GM19455 (cell line): ENCODE results near the gene CCDC170.
"Not testable (repeated sequence)": the region's sequence is repeated elsewhere in the genome, so short reads cannot be mapped to it uniquely, and the experiment has no call there.

Experiments used
- ATAC-seq: cut with Tn5 transposase; IDR thresholded peaks from one replicate; pipeline ENCODE4 v1.9.1; 2021; ENCODE audit not compliant: unreplicated experiment

The CCDC170 gene, protein sequence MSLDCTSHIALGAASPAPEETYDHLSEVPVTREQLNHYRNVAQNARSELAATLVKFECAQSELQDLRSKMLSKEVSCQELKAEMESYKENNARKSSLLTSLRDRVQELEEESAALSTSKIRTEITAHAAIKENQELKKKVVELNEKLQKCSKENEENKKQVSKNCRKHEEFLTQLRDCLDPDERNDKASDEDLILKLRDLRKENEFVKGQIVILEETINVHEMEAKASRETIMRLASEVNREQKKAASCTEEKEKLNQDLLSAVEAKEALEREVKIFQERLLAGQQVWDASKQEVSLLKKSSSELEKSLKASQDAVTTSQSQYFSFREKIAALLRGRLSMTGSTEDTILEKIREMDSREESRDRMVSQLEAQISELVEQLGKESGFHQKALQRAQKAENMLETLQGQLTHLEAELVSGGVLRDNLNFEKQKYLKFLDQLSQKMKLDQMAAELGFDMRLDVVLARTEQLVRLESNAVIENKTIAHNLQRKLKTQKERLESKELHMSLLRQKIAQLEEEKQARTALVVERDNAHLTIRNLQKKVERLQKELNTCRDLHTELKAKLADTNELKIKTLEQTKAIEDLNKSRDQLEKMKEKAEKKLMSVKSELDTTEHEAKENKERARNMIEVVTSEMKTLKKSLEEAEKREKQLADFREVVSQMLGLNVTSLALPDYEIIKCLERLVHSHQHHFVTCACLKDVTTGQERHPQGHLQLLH

DNA sequence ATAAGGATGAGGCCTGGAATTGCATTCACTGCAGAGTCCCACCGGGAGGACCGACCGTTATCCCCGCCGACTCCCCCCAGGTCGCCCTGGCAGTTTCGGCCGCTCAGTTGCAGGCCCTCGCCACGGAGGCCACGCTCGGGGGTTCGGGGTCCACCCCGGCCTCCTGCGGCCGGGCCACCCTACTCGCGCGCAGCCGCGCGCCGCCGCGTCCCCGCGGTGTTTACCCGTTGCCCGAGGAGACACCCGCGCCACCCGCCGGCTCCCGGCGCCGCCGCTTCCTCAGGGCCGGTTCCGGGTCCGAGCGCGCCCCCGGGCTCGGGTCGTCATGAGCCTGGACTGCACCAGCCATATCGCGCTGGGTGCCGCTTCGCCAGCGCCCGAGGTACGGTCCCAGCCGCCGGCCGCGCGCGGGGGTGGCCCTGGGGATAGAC, at the start of gene CCDC170:
Gene CCDC170, plus strand, starts transcription at position 214 of the 431 bp plus-strand sequence. Its CDS starts 112 bp downstream, at position 326.
- no peak for ATAC-seq

DNA sequence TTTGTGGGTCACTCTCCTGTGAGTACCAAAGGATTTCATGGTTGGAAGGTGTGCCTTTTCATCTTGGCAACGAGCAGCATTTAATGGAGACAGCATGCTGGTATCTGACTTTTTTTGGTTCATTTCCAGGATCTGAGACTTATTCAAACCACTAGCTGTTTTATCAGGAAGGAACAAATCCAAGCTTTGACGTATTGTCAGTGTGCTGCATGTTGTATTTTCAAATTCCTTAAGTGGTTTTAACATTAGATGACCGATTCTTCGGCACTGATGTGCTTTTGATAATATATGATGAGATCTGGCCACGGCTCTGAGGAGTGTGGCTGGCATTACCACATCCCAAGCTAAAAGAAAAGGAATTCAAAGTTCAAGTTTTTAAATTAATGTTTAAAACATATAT, 48.3 kb upstream of the CCDC170 start:
- ATAC-seq, result no peak

DNA sequence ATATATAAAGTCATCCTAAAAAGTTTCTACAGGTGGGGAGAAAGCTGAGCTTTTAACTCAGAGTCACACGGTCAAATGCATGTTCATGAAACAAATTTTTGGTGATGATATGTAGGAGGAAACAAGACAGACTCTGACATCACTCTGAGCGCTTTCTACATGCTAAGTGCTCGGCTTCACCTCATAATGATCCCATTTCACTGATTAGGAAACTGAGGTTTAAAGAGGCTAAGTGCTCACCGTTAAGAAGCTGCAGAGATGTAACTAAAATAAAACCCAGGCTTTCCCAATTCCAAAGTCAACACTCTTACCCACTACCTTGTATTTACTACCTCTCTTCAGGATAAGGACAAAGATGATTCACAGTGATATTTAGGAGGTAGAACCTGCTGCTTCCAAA, 46.6 kb upstream of the CCDC170 start:
- ATAC-seq, result no peak

DNA sequence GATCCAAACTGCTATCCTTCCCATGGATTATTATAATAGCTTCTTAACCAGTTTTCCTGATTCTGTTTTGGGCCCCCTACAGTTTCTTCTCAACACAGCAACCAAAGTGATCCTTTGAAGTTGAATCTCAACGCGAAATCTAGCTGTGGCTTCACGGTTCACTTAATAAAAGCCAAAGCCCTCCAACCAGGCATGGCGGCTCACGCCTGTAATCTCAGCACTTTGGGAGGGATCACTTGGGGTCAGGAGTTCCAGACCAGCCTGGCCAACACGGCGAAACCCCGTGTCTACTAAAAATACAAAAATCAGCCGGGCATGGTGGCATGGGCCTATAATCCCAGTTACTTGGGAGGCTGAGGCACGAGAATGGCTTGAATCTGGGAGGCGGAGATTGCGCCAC, 45.2 kb upstream of the CCDC170 start:
- ATAC-seq, result no peak

DNA sequence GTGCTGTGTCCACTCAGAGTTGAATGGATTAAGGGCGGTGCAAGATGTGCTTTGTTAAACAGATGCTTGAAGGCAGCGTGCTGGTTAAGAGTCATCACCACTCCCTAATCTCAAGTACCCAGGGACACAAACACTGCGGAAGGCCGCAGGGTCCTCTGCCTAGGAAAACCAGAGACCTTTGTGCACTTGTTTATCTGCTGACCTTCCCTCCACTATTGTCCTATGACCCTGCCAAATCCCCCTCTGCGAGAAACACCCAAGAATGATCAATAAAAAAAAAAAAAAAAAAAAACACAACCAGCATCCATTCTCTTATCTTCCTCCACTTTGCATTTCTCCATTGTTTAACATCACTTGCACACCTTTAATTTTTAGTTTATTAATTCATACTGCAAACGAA, 42.9 kb upstream of the CCDC170 start:
- ATAC-seq, result not testable (repeated sequence)

DNA sequence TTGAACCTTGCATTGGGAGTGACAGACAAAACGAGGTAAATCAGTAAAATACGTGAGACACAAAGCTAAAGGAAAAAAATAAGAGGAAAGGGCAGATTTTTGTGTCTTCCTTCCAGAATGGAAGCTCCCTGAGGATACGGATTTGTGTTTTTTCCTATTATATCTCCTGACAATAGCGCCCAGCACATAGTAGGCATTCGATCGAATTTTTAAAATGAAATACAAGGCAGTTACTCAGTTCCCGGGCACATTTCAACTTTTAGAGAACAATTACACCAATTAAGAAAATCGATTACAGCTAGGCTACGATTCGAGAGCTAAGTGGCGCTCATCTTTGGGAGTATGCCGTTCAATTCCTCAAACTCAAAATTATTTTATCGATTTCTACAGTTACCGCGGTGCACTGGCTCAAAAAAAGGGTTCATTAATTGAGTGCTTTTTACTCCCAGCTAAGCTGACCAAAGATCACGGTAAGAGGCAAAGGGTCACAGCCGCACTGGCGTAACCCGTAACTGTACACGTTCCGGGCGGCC, 42.3 kb upstream of the CCDC170 start:
- ATAC-seq, result peak; percentile 42

DNA sequence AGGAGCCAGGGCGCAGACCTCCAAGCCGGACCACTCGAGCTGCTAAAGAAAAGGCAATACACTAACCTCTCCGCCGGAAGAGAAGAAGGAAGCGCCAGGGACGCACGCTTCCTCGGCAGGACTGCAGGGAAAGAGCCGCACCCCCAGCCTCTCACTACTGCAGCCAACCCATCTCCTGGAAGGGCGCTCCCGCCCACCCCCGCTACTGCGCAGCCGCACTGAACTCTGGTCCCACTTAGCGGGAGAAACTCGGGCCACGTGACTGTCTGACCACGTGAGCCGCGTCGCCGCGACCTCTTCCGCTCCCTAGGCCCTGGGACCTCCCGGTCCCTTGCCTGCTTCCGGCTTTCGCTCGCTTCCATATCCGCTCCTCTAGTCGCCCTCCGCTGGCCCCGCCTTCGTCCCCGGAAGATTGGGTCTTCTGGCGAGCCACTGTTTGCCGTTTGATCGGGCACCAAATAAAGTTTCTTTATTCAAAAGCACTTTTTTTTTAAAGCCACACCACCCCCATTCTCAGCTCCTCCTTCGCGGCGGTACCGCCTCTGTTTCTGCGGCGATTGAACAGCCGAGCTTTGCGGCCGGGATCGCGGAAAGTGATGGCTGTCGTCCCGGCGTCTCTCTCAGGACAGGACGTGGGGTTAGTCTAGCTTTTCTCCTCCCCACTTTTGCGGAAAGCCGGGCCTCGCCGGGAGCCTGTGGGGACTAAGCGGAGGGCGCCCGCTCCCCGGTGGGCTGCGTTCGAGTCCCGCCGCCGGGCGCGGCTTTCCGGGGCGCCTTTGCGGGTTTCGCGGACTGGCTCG, 41.7 kb upstream of the CCDC170 start, which contains the start of gene RMND1:
Gene RMND1, minus strand, starts transcription at position 177 of the 800 bp plus-strand sequence. CDS start 6,315 bp downstream, outside the sequence.
- ATAC-seq, result peak; percentile 98

DNA sequence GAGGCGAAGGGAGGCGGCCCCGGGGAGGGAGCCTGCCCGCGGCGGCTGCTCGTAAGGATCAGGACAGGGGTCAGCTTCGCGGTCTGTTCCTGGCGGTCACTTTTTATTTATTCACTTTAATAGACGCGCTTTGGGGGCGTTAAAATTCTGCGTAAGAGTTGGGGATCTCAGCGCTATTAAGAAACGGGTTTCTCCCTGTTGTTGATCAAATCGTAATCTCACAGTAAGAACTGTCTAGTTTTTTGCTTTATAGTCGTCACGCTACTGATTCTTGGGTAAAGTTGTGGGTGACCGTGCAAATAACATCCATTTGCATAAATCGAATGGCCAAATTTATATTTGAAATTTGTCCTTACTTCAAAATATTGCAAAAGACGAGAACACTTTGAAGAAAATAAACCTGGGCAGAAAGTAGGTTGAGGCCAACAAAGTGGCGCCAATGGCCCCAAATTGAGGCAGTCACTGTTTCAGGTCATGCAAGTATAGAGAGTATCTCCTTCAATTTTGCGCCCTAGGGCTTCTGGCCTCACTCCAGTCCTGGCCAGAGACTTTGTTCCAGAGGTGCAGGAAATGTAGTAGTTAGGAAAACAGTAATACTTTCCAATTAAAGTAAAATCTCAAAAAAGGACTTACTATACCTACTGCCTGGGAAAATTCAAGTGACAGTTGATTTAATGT, 40.9 kb upstream of the CCDC170 start:
- ATAC-seq, result peak; percentile 1

DNA sequence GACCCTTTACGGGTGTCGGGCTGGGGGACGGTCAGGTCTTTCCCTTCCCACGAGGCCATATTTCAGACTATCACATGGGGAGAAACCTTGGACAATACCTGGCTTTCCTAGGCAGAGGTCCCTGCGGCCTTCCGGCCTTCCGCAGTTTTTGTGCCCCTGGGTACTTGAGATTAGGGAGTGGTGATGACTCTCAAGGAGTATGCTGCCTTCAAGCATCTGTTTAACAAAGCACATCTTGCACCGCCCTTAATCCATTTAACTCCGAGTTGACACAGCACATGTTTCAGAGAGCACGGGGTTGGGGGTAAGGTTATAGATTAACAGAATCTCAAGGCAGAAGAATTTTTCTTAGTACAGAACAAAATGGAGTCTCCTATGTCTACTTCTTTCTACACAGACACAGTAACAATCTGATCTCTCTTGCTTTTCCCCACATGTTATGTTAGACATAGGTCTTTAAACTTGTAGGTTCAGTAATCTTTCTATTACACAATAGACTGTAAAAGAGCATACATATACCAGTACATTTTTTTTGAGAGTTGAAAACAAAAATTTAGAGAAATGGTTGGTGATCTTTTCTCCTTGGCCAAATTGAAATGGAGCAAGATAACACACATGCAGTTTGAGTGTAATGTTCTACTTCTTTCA, 37.9 kb upstream of the CCDC170 start:
- not testable (repeated sequence) for ATAC-seq

DNA sequence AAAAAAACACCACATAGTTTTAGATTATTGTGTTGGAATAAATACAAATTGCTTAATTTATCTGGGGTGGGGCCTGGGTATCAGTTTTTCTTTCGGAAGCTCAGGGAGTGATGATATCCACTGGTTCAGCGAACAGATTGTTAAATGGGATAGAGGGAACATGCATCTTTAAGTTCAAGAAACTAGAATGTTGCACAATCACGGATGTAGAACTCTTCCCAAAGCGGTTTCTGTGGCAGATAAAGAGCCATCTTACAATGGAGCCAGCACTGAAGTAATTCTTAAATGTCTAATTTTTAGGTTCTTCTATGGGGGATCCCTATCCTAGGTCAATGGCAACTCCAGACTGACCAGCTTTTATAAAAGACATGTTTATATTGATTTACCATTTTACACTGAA, 32.1 kb upstream of the CCDC170 start:
- no peak for ATAC-seq

DNA sequence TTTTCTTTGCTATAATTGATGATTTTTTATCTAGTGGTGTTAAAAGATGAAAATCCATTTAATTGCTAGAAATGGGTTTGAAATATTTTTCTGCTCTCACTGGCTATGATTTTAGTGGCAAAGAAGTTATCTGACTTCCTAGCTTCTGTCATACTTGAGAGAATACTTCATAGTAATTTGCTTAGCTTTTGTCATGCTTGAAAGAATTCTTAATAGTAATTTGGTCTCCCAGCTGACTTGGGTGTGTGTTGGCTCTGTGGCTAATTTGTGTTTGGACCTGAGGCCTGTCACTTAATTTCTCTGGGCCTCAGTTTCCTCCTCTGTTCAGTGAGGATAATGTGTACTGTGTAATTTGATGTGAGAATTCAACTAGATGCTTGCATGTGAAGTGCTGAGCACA, 29.1 kb upstream of the CCDC170 start:
- ATAC-seq, result no peak

DNA sequence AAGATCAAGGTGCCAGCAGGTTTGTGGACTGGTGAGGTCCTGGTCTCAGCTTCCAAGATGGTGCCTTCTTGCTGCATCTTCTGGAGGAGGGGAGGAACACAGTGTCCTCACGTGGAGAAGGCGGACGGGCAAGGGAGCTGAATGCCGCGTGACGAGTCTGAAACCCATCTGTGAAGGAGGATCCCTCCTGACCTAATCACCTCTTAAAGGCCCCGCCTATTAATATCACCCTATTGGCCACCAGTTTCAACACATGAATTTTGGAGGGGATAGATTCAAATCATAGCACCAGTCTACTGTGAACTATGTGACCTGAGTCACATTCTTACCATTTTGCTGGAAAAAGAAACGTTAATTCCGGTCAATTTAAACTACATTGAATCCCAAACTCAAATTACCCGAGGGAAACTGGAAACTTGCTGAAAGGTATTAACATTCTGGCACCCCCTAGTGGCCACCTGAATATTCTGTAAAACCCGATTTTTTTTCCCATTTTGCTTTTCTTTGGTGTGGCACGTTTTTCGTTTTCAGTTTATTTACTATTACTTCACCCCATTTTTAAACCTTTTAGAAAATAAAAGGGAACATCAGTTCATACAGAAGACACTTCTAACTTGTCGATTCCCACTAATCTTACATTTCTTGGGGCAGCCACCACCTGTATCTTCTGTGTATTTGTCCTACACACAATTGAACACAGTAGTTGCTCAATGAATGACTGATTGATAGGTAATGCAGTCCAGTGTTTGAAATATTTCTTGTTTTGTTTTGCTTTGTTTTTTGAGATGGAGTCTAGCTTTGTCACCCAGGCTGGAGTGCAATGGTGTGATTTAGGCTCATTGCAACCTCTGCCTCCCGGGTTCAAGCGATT, 17.9 kb upstream of the CCDC170 start:
- peak; percentile 77 for ATAC-seq

DNA sequence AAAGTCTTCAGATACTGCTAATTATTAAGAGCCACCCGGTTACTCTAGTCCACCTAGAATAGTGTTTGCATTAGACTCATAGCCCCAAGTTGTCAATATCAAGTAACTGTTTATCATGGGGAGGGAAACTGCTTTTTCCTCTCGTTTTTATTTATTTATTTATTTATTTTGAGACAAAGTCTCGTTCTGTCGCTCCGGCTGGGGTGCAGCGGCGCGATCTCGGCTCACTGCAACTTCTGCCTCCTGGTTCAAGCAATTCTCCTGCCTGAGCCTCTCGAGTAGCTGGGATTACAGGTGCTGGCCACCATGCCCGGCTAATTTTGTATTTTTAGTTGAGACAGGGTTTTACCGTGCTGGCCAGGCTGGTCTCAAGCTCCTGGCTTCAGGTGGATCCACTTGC, 16.1 kb upstream of the CCDC170 start:
- ATAC-seq, result no peak

DNA sequence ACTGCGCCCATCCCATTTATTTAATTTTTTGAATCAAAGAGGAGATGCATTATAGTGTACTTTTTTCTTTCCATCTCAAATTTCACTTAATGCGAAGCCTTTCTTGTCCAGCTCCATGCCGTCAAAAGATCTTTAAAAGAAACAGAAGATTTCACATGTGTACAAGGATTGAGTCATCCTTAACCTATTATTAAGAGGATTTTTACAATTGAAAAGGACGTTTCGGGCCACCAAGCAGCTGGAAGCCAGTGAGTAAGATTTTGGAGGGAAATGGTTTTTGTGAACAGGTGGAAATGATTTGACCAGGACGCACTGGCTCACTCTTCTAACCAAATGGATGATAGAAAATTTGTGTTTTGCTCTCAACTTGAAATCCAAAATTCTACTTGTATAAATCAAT, 15.1 kb upstream of the CCDC170 start:
- ATAC-seq, result no peak

DNA sequence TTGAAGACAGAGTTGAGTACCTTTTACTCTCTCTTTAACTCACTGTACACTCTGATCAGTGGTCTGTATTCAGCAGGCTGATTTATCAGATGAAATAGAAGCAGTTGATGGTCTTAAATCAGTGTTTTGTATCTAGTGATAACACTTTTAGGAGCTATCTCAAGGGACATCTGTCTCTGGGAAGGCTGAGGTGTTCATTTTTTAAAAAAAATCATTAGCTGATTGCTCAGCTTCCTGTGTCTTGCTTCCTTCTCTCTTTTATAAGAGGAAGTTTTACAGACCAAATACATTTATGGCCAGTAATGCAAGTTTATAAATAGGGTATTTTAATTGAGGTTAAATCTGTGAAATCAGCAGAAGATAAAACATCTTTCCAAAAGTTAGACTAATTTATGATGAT, 12.0 kb upstream of the CCDC170 start:
- no peak for ATAC-seq

DNA sequence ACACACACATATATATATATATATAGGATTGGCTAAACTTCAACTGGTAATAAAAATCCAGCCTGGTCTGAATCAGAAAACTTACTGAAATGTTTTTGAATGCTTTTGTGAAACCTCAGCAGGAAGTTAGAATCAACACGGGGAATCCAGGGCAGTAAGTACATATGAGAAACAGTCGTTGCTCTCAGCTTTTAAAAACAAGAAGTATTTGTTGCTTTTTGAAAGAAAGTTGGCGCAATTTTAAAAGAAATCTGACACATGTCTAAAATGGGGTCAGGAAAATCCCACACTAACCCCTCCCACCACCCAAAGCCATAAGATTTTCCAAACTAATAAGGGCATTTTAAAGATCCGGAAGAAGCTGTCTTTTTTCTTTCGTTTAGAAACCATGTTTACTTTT, 11.5 kb upstream of the CCDC170 start:
- no peak for ATAC-seq

DNA sequence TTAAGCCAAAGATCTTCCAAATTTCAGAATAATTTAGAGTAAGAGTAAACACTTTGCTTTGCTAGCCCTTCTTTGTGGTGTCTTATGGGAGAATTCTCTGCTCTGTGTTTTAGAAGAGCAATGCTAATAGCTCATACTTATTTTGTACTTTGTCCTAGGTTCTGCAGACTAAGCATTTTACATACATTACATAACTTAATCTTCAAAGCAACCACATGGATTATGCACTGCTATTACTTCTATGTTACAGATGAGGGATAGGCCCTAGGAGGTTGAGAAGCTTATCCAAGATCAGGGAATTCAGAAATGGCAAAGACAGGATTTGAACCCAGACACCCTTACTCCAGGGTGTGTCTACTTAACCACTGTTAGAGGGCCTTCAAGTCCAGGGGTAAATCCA, 9.8 kb upstream of the CCDC170 start:
- no peak for ATAC-seq

DNA sequence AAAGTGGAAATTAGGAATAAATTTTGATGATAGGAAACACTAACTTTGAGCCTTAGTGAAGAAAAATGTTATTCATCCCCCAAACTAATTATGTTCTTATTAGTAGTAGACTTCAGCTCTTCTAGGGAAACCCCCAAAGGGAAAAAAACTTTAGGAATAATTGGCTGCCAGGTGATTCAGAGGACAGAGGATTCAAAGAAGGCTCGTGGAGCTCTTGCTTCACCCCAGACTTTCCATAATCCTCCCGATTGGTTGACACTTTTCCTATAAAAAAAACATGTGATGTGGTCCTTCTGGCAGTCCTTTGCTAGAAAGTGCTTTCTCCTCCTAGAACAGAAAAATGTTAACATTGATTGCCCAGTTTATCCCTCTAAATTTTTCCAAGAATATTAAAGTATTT, 5.6 kb upstream of the CCDC170 start:
- no peak for ATAC-seq

DNA sequence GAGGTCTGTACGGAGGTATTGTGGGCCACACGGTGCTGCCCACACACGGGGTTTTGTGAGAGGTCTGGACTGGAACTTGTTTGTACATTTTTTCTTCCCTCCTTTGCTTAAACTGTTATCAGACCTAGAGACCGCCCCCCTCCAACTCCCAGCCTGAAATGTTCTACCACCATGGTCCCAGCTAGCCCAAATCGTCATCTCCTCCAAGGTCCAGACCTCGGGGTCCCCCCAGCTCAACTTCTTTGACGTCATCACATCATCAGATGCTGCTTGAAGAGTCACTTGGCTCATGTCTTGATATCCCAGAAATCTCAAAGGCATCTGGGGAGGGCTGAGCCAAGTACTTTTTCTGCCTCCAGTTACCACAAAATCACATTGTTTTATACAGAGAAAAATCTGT, 2.8 kb upstream of the CCDC170 start:
- ATAC-seq, result no peak
